Measurements from ENCODE around the gene INTS1.

INTS1 gene

DNA sequence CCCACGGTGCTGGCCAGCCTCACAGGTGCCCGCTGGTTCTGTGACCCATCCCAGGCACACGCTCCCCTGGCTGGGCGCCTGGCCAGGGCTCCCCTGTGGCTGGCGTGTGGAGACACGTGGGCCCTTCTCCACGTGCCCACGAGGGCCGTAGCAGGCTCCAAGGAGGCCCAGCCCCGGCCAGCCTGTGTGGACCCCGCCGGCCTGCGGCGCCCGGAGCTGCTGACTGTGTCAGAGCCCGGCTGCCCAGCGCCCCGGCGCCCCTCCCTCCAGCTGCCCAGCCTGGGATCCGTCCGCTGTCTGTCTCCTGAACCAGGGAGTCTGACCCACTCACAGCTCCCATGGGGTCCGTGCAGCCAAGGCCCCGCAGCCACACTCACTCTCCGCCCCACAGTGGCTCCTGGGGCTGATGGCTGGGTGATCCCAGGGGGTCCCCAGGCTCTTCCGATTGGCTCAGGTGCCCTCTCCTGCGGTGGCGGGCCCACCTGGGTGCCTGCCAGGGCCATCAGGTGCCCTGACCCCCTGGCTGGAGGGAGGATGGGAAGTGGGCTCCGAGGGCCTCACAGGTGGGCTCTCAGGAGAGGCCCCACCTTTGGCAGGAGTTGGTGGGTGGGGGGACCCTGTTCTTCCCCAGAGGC is 42.2 kb upstream of the INTS1 start:
- in situ Hi-C loops (cut with HindIII; ENCODE audit: low pct_ligation_motif_present, low sequenced_read_pairs), result no loop called here
- DNase-seq, result no peak
- no peak overlapping the region for H3K27ac ChIP-seq
- no peak overlapping the region for H3K4me3 ChIP-seq (ENCODE audit: low read depth, low read length)
- H3K27me3 ChIP-seq (replicated peaks), result no peaks in the 10 kb centered on the region
- no peak for TF ChIP-seq CTCF (IDR thresholded peaks at IDR 0.05; ENCODE audit: low read depth, low read length, missing control alignments)
- peaks cover 19% of the 10 kb centered on the region for H3K36me3 ChIP-seq (replicated peaks)

- Histone ChIP-seq H3K36me3 (replicated peaks) (peaks cover 27% of the 10 kb centered on the region), H3K27ac (no peak overlapping the region), H3K27me3 (replicated peaks) (no peaks in the 10 kb centered on the region), H3K4me3 (ENCODE audit: low read depth, low read length) (no peak overlapping the region)
- no peak for DNase-seq
- in situ Hi-C loops (cut with HindIII; ENCODE audit: low pct_ligation_motif_present, low sequenced_read_pairs), result no loop called here
- TF ChIP-seq CTCF (IDR thresholded peaks at IDR 0.05; ENCODE audit: low read depth, low read length, missing control alignments), result peak; percentile 20
These were observed 41.4 kb upstream of the INTS1 start for GRCh38 chr7:1545417-1546246.

GRCh38 chr7:1544896-1545416 is 40.8 kb upstream of the INTS1 start:
- no peak for DNase-seq
- Histone ChIP-seq H3K36me3 (replicated peaks) (peaks cover 31% of the 10 kb centered on the region), H3K27me3 (replicated peaks) (no peaks in the 10 kb centered on the region), H3K4me3 (ENCODE audit: low read depth, low read length) (no peak overlapping the region), H3K27ac (no peak overlapping the region)
- in situ Hi-C loops (cut with HindIII; ENCODE audit: low pct_ligation_motif_present, low sequenced_read_pairs), result no loop called here
- no peak for TF ChIP-seq CTCF (IDR thresholded peaks at IDR 0.05; ENCODE audit: low read depth, low read length, missing control alignments)

- Histone ChIP-seq H3K36me3 (replicated peaks) (peaks cover 37% of the 10 kb centered on the region), H3K27ac (no peak overlapping the region), H3K27me3 (replicated peaks) (no peaks in the 10 kb centered on the region), H3K4me3 (ENCODE audit: low read depth, low read length) (no peak overlapping the region)
- no peak for DNase-seq
- TF ChIP-seq CTCF (IDR thresholded peaks at IDR 0.05; ENCODE audit: low read depth, low read length, missing control alignments), result no peak
- in situ Hi-C loops (cut with HindIII; ENCODE audit: low pct_ligation_motif_present, low sequenced_read_pairs), result no loop called here
These were observed 40.1 kb upstream of the INTS1 start for GRCh38 chr7:1544178-1544895.

DNA sequence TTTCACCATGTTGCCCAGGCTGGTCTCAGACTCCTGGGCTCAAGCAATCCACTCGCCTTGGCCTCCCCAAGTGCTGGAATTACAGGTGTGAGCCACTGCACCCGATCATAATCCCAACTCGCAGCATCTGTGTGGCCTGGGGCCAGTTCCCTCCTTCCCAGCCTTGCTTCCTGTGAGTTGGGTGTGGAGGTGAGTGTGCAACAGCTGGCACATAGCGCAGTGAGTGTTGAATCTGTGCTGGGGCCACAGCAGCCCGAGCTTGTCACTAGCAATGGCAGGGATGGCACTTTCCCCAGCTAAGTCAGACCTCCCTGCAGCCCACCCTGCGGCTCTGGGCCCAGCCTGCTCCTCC is 39.6 kb upstream of the INTS1 start:
- in situ Hi-C loops (cut with HindIII; ENCODE audit: low pct_ligation_motif_present, low sequenced_read_pairs), result no loop called here
- H3K4me3 ChIP-seq (ENCODE audit: low read depth, low read length), result no peak overlapping the region
- H3K27me3 ChIP-seq (replicated peaks), result no peaks in the 10 kb centered on the region
- H3K27ac ChIP-seq, result no peak overlapping the region
- peaks cover 41% of the 10 kb centered on the region for H3K36me3 ChIP-seq (replicated peaks)
- no peak for TF ChIP-seq CTCF (IDR thresholded peaks at IDR 0.05; ENCODE audit: low read depth, low read length, missing control alignments)
- no peak for DNase-seq
